GM12892 (cell line): ENCODE measurements around the gene CNTNAP2.

Source experiments
- POLR2A ChIP-seq: IDR thresholded peaks from 2 replicates; pipeline ENCODE4 v1.6.1; 2011; ENCODE audit warnings: low read depth, low read length, control low read depth
- TAF1 ChIP-seq: IDR thresholded peaks from 2 replicates; pipeline ENCODE4 v1.6.1; 2011; ENCODE audit warnings: low read depth, mild to moderate bottlenecking, control low read depth, low read length, borderline replicate concordance

GRCh38 chr7:148121847-148122246 lies 2005.2 kb downstream of the CNTNAP2 start:
- TF ChIP-seq POLR2A, result no peak
- TF ChIP-seq TAF1, result no peak
